GM23248 (cell line): ENCODE results near the gene TRAF7.

Experiments used
- EZH2 ChIP-seq: fragments of 200-600 bp; sonication (generic); IDR thresholded peaks from 2 replicates; pipeline ENCODE4 v1.6.1; 2018; ENCODE audit warnings: antibody characterized with exemption, mild to moderate bottlenecking; ENCODE audit not compliant: insufficient read depth, poor library complexity, severe bottlenecking
- EZH2phosphoT487 ChIP-seq: fragments of 200-600 bp; sonication (generic); IDR thresholded peaks from 2 replicates; pipeline ENCODE4 v1.6.1; 2018; ENCODE audit warnings: antibody characterized with exemption, moderate library complexity, mild to moderate bottlenecking, low read depth; ENCODE audit not compliant: insufficient read depth

- TF ChIP-seq EZH2 (no peak), EZH2phosphoT487 (no peak)
Observed at GRCh38 chr16:2210386-2211365, 55.1 kb downstream of the TRAF7 start, which contains the start of gene BRICD5.
